Stimulated activated CD4-positive, alpha-beta T cell treated with anti-CD3 and anti-CD28 coated beads, Interleukin-4, amount 100 ng/mL, for 4 hours (primary cell): Measurements from ENCODE around the gene AGTRAP.

Source experiments
- DNase-seq, 2 experiments: peaks; one replicate each; pipeline ENCODE4 v3.0.0-alpha.2; 2020

Gene AGTRAP

DNA sequence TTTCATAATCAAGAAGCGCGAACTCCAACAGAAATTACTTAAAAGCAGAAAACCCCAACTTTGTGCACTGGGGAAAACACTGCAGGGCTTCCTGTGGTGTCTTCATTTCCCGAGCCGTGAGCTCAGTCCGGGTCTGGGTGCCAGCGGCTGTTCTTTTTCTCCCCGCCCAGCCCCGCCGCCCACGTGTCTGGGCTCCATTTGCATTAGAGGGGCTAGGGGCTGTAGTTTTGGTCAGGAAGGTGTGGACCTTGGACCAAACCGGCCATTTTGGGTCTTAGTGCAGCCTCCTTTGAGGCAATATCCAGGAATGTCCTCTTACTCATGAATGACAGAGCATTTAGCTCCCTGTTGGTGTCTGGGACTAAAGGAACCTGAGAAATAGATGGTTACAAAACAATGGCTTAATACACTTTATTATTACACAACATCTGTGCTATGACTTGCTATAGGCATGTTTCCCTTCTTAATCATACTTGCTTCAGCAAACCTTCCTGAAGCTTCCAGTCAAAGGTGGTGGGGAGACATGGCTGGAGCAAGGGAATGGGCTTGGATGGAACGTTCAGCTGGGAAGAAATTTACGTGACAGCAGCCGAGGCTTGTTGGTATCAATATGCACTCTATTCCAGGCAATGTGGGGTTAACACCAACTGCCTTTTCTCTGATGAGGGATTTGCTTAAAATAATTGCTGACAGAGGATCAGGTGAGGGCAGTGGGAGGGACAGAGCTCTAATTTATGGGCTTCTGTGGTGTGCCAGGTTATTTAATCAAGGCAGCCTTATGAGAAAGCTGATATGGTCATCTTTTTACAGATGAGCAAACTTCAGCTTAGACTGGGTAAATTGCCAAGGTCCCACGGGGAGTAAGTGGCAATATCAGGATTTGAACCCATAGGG lies 1.1 kb downstream of the AGTRAP start:
- DNase-seq: peak; percentile 22 to 25

DNA sequence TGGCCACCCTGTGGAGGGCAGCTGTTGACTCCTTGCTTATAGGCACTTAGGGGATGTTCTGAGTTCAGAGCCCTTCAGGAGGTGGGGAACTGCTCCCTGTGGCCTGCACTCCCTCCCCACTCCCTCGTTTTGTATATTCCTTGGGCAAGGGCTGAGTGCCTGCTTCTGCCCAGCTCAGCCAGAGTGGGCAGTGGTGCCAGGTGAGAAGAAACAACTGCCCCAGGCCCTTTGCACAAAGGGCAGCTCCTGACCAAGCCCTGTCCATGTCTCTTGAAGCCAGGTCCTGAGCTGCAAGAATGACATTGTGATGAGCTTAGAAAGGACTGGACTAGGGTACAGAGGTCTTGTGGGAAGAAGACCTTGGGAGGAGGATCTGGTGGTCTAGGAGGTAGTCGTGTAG lies 2.2 kb downstream of the AGTRAP start:
- DNase-seq: no peak

DNA sequence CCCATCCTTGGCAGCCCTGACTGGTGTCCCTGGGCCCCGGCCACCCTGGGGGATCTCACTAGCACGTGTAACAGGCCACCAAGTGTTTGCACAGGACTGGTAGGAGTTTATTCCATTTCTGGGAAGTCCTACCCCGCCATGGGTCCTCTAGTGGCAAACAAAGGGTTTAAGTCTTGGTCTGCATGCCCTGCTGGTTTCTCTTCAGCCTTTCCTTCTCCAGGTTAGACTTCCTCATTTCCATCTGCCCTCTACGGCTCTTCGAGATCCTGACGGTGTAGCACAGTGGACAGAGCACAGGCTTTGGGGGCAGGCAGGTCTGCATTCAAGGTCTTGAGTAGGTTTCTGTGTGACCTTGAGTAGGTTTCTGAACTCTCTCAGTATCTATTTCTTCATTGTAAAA lies 2.8 kb downstream of the AGTRAP start:
- no peak for DNase-seq

DNA sequence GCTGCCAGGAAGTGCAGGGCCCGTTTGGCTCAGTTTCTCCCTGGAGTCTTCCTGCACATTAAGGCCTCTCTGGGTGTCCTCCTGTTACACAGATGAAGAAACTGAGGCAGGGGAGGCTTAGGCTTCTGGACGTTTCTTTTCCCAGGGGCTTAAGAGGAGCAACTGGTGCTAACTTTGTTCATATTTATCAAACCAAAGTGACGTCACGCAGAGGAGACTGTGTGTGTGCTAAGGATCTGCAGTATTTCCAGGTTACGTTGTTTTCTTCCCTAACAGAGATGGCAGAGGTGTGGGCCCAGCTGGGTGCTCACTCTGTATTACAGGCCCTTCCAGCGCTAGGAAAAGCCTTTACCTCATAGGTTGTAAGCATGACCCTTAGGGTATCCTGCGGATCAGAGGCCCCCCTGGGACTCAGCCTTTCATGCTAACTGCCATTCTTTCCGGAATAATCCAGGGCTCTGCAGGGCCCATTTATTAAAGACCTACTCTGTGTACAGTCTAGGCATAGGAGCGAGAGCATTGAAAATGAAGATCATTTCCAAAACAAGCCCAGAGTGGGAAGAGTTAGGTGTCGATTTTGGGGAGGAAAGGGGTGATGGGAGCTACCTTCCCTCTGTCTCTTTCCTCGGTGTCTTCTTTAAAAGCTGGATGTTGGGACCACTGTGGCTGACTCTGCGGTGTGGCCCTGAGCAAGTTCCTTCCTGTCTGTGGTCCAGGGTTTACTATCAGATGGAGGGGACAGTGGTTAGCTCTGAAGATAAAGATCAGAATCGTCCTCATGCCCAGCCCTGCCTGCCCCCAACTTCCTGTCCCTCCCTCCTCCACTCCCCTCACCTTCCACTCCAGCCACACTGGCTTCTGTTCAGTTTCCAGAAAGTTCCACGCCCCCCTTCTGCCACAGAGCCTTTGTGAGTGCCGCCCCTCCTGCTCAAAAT lies 4.6 kb downstream of the AGTRAP start:
- DNase-seq: no peak

DNA sequence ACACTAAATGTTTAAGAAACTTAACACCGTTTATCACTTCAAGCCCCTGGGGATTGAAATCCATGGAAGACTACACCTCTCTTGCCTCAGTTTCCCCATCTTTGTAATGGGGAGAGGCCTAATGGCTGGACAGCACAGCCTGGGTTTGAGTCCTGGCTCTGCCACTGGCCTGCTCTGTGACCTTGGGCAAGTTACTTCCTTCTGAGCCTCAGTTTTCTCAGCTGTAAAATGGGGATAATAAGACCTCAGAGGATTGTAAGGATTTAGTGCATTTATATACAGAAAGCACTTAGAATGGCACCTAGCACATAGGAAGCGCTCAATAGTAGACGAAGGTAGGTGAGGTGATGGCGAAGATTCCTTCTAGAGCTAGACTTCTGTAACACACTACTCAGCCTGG lies 5.5 kb downstream of the AGTRAP start:
- no peak for DNase-seq

DNA sequence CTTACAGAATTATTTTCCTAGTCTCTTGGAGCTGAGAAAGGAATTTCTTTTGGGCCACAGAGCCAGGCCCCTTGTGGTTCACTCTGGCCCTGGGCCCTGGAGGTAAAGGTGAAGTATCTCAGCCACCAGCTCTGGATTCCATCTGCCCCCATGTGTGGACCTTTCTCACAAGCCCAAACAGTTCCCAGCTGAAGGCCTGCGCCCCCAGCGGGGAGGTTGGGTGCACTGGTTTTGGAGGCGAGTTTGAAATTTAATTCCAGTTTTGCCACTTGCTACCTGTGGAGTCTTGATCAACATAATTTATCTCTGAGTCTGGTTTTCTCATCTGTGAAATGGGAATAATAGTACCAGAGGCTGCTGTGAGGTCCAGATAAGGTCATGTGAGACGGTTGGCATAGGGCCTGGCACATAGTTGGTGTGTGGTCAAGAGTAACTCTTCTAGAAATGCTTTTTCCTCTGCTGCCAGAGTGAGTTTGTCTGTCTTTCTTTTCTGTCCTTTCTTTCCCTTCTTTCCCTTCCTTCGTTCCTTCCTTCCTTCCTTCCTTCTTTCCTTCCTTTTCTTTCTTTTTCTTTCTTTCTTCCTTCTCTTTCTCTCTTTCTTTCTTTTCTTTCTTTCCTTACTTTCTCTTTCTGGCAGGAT lies 6.1 kb downstream of the AGTRAP start:
- DNase-seq: no peak

DNA sequence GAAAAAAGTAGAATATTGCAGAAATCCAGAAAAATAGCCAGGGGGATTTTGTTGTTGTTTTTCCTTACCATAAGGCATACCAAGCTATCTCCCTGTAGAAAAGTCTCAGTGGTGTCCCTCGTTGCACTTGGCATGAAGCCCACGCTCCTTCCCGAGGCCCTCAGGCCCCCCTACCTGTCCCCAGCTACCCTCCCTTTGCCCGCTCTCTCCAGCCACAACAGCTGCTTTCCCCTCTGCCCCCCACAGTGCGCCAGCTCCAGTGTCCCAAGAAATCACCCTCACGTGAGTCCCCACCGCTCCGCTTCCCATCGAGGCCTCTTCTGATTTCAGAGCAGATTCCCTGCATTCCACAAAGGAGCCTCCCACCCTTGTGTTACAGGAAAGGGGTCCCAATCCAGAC lies 8.4 kb downstream of the AGTRAP start:
- no peak for DNase-seq

DNA sequence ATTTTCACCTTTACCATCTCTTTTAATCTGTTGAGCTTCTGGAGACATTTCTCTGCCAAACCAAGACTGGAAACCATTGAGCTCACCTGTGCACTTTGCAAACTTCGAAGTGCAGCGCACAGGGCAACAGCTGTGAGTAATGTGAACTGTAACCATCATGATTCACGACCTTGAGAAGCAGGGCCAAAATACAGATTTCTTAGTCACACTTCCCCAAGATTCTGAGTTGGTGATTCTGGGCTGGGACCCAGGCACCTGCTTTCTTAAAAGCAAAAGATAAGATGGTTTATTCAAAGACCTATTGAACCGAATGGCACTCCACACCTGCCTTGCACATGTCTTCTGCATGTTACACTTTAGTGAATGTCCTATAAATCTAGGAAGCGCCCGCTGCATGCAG lies 10.2 kb downstream of the AGTRAP start:
- DNase-seq: no peak

DNA sequence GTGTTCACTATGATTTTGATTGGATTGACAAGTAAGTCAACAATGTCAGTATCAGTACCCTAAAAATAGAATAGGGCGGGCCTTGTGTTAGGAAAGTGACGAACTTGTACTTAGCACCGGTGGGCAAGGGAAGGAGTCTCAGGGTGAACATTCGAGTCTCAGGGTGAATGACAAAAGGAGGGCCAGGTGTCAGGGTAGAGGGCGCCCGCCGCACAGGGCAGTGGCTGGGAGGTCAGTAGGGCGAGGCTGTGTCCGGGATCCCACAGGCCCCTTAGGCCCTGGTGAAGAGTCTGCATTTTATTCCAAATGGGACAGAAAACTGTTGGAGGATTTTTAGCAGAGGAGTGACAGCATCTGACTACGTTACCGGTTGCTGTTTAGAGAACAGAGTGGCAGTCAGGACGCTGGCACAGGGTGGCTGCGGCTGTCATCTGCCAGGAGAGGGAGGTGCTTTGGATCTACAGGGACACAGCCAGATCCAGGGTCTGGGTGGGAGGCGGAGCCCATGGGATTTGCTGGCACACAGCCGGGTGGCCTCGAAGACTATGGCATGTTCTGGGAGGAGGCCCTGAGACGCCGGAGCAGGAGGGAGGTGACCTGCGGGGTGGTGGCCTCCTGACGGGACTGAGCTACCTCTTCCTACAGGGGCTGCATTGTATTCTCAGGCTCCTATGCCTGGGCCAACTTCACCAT lies 11.0 kb downstream of the AGTRAP start:
- DNase-seq: no peak

DNA sequence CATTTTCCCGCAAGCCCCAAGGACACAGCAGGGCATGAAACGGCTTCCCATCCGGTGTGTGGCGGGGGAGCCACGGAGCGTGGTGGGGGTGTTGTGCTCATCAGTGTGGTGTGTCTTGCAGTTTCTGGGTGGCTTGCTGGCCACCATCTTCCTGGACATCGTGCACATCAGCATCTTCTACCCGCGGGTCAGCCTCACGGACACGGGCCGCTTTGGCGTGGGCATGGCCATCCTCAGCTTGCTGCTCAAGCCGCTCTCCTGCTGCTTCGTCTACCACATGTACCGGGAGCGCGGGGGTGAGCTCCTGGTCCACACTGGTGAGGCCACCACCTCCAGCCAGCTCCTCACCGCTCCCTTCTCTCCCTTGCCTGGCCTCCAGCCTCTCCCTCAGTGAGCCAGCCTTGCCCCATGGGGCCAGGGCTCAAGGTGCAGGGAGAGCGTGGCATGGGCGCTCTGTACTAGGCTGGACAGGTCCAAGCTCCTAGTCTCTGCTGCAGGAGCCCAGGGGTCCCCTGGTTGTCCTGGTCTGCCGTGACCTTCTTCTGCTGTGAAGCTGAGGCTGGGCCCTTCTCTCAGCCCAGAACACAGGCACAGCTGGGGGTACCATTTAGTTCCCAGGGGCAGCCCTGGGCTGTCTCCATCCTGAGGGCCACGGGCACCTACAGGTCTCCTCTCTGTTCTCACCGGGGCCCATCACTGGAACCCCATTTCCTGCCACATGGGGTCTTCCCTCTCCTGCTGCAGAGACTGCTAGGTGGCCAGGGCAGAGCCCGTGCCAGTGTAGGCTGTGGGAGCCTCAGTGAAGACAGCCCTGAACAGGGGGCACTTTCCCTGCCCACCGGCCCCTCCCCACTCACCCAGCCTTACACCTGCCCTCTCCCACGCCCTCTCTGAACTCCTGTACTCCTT lies 12.6 kb downstream of the AGTRAP start:
- no peak for DNase-seq

DNA sequence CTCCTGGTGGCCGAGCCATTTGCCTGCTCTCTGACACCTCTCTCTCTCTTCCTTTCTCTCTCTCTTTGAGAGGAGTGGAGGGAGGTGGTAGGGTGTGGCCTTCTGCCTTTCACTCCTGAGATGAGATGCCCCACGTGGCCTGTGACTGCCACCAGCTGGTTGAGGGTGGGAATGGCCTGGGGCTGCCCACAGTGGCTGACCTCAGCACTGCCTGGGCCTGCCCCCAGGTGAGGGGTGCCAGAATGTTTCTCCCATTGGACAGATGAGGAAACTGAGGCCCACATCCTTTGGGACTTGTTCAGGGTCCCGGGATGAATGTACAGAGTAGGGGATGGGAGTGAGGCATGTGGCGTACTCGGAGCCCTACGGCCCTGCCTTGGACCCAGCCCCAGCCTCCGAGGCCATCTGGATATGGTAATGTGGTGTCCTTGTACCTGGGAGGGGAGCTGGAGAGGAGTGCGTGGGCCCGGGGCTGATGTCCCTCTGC lies 13.3 kb downstream of the AGTRAP start:
- DNase-seq: peak; percentile 29 to 38

DNA sequence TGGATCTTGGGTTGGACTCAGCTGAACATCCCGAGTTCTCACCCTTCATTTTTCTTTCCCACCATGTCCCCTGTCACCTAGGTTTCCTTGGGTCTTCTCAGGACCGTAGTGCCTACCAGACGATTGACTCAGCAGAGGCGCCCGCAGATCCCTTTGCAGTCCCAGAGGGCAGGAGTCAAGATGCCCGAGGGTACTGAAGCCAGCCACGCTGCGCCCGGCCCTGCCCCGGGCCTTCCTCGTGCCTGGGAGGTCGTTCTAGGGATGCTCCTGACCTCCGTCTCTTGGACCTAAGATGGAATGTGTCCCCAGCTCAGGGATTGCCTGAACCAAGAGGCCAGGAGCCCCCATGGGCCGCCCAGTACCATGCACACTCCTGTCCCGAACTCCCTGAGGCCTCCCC lies 14.1 kb downstream of the AGTRAP start:
- no peak for DNase-seq

DNA sequence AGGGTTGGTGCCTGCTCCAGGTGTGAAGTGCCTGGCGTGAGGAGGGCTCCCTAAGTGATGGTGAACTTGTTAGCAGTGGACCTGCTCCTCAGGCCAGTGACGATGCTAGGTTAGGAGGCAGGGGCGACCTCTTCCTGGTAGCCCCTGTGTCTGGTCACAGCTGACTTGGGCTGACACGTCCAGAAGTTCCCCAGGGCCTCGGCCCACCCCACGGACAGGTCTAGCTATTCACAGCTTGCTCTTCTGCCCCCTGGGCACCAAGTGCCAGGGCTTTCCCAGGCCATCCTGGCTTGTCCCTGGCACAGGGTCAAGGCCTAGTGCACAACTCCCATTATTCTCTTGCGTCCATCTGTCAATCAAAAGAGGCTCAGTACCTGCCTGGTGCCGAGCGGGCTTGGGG lies 15.2 kb downstream of the AGTRAP start:
- DNase-seq: no peak

DNA sequence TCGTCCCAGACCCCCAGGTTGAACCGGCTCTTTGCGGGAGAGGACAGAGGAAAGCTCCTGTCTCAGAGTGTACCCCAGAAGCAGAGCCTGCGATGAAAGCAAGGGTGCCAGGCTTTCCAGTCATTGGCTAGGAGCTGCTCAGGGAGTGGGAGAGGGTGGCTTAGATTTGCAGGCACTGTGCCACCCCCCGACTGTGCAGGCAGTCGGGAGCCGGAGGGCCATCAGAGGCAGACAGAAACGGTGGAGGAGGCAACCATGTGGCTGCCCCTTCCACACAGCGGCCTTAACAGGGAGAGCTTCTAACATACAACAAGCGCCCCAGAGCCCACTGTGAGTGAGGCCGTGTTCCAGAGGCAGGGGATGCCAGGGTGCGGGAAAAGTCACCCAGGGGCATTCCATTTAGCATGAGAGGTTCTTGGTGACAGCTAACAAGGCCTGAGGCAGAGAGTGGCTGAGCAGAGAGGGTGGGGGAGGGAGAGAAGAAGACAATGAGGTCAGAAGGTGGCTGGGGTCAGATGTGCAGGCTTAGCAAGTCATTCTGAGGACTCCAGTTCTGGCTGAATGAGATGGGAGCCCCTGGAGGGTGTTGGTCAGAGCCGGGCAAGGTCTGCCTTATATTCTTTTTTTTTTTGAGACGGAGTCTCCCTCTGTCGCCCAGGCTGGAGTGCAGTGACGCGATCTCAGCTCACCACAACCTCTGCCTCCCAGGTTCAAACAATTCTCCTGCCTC lies 16.6 kb downstream of the AGTRAP start:
- no peak for DNase-seq

DNA sequence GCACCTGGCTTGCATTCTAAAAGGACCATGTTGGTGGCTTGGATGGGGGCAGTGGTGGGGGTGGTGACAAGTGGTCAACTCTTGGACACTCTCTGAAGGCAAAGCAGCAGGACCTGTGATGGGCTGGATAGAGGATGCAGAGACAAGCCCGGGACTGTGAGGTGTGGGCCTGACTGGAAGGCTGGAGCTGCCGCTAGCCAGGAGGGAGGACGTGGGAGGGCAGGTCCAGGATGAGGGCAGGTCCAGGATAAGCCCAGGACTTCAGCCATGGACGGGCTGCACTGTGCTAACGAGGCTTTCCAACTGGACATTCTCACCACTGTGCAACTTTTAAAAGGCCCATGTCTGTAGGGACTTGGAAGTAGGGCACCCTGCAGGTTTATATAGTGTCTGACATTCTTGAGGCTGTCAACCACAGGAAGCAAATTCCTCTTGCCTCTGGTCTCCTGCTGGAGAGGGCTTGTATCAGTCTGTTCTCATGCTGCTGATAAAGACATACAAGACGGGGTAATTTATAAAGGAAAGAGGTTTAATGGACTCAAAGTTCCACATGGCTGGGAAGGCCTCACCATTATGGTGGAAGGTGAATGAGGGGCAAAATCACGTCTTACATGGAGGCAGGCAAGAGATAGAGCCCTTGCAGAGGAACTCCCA lies 17.7 kb downstream of the AGTRAP start:
- DNase-seq: no peak

DNA sequence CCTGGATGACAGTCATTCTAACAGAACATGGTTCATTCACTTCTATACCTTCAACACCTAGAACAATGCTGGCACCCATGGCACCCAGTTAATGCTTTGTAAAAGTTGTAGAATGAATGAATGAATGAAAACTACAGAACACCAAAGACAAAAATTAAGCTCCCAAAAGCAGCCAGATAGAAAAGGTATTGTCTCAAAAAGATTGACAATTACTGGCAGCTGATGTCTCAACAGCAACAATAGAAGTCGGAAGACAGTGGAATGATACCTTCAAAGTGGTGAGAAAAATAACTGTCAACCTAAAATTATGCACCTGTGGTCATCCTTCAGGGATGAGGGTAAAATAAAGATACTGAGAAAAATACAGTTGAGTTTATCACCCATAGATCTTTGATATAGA lies 21.1 kb downstream of the AGTRAP start:
- no peak for DNase-seq

DNA sequence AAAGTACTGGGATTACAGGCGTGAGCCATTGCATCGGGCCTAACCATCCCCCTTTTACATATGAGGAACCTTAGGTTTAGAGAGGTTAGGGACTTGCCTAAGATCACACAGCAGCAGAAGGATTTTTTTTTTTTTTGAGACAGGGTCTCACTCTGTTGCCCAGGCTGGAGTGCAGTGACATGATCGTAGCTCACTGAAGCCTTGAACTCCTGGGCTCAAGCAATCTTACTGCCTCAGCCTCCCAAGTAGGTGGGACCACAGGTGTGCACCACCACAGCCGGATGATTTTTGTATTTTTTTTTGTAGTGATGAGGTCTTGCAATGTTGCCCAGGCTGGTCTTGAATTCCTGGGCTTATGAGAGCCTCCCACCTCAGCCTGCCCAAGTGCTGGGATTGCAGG lies 23.9 kb downstream of the AGTRAP start:
- DNase-seq: no peak

DNA sequence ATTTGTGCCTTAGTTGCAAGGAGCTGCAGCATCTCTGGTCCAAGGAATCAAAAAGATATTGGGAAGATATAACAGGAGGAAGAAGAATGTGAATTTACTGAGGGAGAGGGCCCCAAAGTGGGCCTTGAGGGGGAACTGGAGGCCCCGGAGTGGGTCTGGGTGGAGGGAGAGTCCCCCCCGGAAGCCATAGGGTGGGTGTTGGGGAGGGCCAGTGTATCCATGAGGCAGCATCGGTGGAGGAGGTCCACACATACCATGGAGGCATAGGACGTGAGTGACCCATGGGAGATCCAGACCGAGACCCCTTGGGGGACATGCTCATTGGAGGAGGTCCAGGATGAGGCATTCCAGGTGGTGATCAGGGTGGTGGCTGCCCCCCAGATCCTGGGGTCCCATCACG lies 25.3 kb downstream of the AGTRAP start:
- no peak for DNase-seq

DNA sequence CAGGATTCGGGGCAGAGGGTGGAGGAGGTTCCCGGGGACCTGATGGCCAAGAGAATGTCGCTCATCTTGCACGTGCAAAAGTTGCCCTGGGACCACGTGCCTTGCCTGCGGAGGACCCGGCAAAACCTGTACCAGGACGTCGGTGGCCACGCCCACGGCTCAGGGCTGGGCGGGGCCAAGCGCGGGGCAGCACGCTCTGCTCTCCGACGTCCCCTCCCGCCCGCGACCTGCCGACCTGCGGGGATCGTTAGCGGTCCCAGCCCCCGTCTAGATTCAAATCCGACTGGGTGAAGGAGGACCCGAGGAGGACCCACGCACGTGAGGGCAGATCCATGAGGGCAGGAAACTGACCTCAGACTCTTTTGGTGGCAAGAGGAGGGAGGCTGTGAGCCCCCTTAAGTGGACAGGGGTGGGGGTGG lies 26.1 kb downstream of the AGTRAP start, which contains the start of gene C1orf167:
Gene C1orf167, plus strand, starts transcription at position 206 of the 419 bp plus-strand sequence. CDS start 2,208 bp downstream, outside the sequence.
- peak in 1 of 2 experiments; percentile 37 for DNase-seq

DNA sequence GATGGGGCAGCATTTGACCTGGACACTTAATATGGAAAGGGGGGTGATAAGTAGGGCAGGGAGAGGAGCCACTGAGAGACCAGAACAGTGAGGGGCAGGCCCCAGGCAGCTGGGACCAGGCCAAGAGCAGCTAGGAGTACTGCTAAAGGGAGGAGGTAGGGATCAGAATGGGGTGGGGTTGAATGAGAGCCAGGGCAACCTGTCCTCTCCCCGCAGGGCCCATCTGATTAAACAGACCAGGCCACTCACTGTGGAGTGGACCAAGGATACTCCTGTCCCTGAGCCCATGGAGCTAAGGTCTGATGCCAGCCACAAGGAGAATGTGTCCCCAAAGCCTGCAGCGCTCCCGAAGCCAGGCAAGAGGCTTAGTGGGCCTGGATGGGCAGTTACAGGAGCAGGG lies 28.2 kb downstream of the AGTRAP start:
- DNase-seq: no peak
